H9 (cell line): ENCODE data around the gene N4BP2L1. TPM values are rescaled to one million over a fixed set of nuclear protein-coding genes. Genes with fewer than 3 reads are reported as not detected.

Experiments used
- DNase-seq: peaks from one replicate; pipeline ENCODE4 v3.0.0-alpha.2; 2017
- H2AFZ ChIP-seq: one replicate; pipeline ENCODE4 v1.6.1; 2013; ENCODE audit warnings: mild to moderate bottlenecking, low read length, control low read depth, moderate library complexity
- H2AK5ac ChIP-seq: 2 replicates; pipeline ENCODE4 v1.6.1; 2013; ENCODE audit warnings: low read length, control low read depth, mixed read lengths; ENCODE audit not compliant: insufficient read length
- H2BK120ac ChIP-seq: one replicate; pipeline ENCODE4 v1.6.1; 2013; ENCODE audit warnings: low read depth, mild to moderate bottlenecking, low read length, control low read depth, inconsistent platforms; ENCODE audit not compliant: poor library complexity, severe bottlenecking
- H2BK12ac ChIP-seq: 2 replicates; pipeline ENCODE4 v1.6.1; 2013; ENCODE audit warnings: low read length, control low read depth, mixed read lengths, low read depth; ENCODE audit not compliant: insufficient read length
- H2BK15ac ChIP-seq: 2 replicates; pipeline ENCODE4 v1.6.1; 2013; ENCODE audit warnings: low read depth, low read length, control low read depth
- H2BK20ac ChIP-seq: one replicate; pipeline ENCODE4 v1.6.1; 2013; ENCODE audit warnings: low read depth, mild to moderate bottlenecking, low read length, control low read depth, inconsistent platforms; ENCODE audit not compliant: poor library complexity, severe bottlenecking
- H2BK5ac ChIP-seq: 2 replicates; pipeline ENCODE4 v1.6.1; 2013; ENCODE audit warnings: low read length, control low read depth, mixed read lengths; ENCODE audit not compliant: insufficient read length
- H3K14ac ChIP-seq: 2 replicates; pipeline ENCODE4 v1.6.1; 2013; ENCODE audit warnings: low read length, control low read depth; ENCODE audit not compliant: insufficient read depth
- H3K18ac ChIP-seq: 2 replicates; pipeline ENCODE4 v1.6.1; 2013; ENCODE audit warnings: low read depth, mild to moderate bottlenecking, mixed read lengths, low read length, control low read depth; ENCODE audit not compliant: insufficient read length
- H3K23ac ChIP-seq: 2 replicates; pipeline ENCODE4 v1.6.1; 2013; ENCODE audit warnings: low read length, control low read depth, mixed read lengths, low read depth; ENCODE audit not compliant: insufficient read length
- H3K23me2 ChIP-seq: 2 replicates; pipeline ENCODE4 v1.6.1; 2013; ENCODE audit warnings: low read depth, mild to moderate bottlenecking, mixed read lengths, low read length, control low read depth; ENCODE audit not compliant: insufficient read length, poor library complexity, severe bottlenecking
- H3K27ac ChIP-seq: 2 replicates; pipeline ENCODE4 v1.5.1; 2013; ENCODE audit warnings: low read length, control low read depth, mixed read lengths, low read depth; ENCODE audit not compliant: insufficient read length
- H3K27me3 ChIP-seq: 2 replicates; pipeline ENCODE4 v1.6.1; 2013; ENCODE audit warnings: low read length, control low read depth, inconsistent platforms; ENCODE audit not compliant: insufficient read depth
- H3K4ac ChIP-seq: 2 replicates; pipeline ENCODE4 v1.6.1; 2013; ENCODE audit warnings: low read depth, mild to moderate bottlenecking, control low read depth, inconsistent platforms, low read length, moderate library complexity
- H3K4me1 ChIP-seq: 2 replicates; pipeline ENCODE4 v1.6.1; 2013; ENCODE audit warnings: low read length, control low read depth, inconsistent platforms; ENCODE audit not compliant: insufficient read depth
- H3K4me2 ChIP-seq: 2 replicates; pipeline ENCODE4 v1.6.1; 2013; ENCODE audit warnings: low read length, control low read depth, mixed read lengths; ENCODE audit not compliant: insufficient read length, insufficient read depth
- H3K56ac ChIP-seq: 2 replicates; pipeline ENCODE4 v1.6.1; 2013; ENCODE audit warnings: low read depth, mild to moderate bottlenecking, mixed read lengths, low read length, control low read depth; ENCODE audit not compliant: insufficient read length
- H3K79me1 ChIP-seq: 2 replicates; pipeline ENCODE4 v1.6.1; 2013; ENCODE audit warnings: low read depth, mild to moderate bottlenecking, moderate library complexity, low read length, control low read depth, inconsistent platforms; ENCODE audit not compliant: insufficient read depth, poor library complexity, severe bottlenecking
- H3K79me2 ChIP-seq: 2 replicates; pipeline ENCODE4 v1.6.1; 2013; ENCODE audit warnings: low read length, control low read depth, inconsistent platforms; ENCODE audit not compliant: insufficient read depth
- H3K9ac ChIP-seq: 2 replicates; pipeline ENCODE4 v1.6.1; 2013; ENCODE audit warnings: low read length, control low read depth, mixed read lengths; ENCODE audit not compliant: insufficient read length; ENCODE audit errors: extremely low read depth
- H3K9me3 ChIP-seq: one replicate; pipeline ENCODE4 v1.6.1; 2013; ENCODE audit warnings: low read depth, low read length, inconsistent platforms; ENCODE audit not compliant: control insufficient read depth
- H3T11ph ChIP-seq: one replicate; pipeline ENCODE4 v1.6.1; 2013; ENCODE audit warnings: mild to moderate bottlenecking, low read length, control low read depth, inconsistent platforms
- H4K20me1 ChIP-seq: one replicate; pipeline ENCODE4 v1.6.1; 2013; ENCODE audit not compliant: control insufficient read depth, insufficient read length, insufficient read depth
- H4K5ac ChIP-seq: 2 replicates; pipeline ENCODE4 v1.6.1; 2013; ENCODE audit warnings: low read depth, mild to moderate bottlenecking, mixed read lengths, low read length, control low read depth; ENCODE audit not compliant: insufficient read length
- H4K8ac ChIP-seq: replicated peaks from 2 replicates; pipeline ENCODE4 v1.6.1; 2013; ENCODE audit warnings: low read length, control low read depth, mixed read lengths, low read depth; ENCODE audit not compliant: insufficient read length
- H4K91ac ChIP-seq: 2 replicates; pipeline ENCODE4 v1.6.1; 2013; ENCODE audit warnings: low read depth, mild to moderate bottlenecking, moderate library complexity, mixed read lengths, low read length, control low read depth; ENCODE audit not compliant: insufficient read length
- H3K27ac Mint-ChIP-seq, 3 experiments: 2 replicates in 2 of 3; 3 replicates in 1 of 3; pipeline ENCODE4 v1.8.0; 2020 to 2021; ENCODE audit warnings: mixed read lengths in 3 of 3, mild to moderate bottlenecking in 1 of 3, moderate library complexity in 1 of 3
- H3K27me3 Mint-ChIP-seq: 2 replicates; pipeline ENCODE4 v1.8.0; 2021; ENCODE audit warnings: low read depth, mild to moderate bottlenecking, moderate library complexity, mixed read lengths
- H3K36me3 Mint-ChIP-seq, 3 experiments: 2 replicates in 2 of 3; 3 replicates in 1 of 3; pipeline ENCODE4 v1.8.0; 2020 to 2021; ENCODE audit warnings: low read depth in 3 of 3, mixed read lengths in 3 of 3; ENCODE audit not compliant: insufficient read depth in 1 of 3
- H3K4me1 Mint-ChIP-seq, 2 experiments: 2 replicates each; pipeline ENCODE4 v1.8.0; 2020; ENCODE audit warnings: mixed read lengths in 2 of 2
- H3K4me3 Mint-ChIP-seq, 2 experiments: 2 replicates in 1 of 2; 3 replicates in 1 of 2; pipeline ENCODE4 v1.8.0; 2020 to 2021; ENCODE audit warnings: mild to moderate bottlenecking in 2 of 2, mixed read lengths in 2 of 2, moderate library complexity in 1 of 2
- H3K9me3 Mint-ChIP-seq, 2 experiments: 2 replicates in 1 of 2; 3 replicates in 1 of 2; pipeline ENCODE4 v1.8.0; 2020; ENCODE audit warnings: mild to moderate bottlenecking in 2 of 2, mixed read lengths in 2 of 2, moderate library complexity in 1 of 2
- CTCF ChIP-seq: fragments of 200-600 bp; sonication (generic); conservative IDR thresholded peaks from 3 replicates; pipeline ENCODE4 v1.8.0; 2021; ENCODE audit warnings: antibody characterized with exemption, mild to moderate bottlenecking
- WGBS: extraction: QIAGEN DNeasy Blood & Tissue Kit; methylation state at CpG from one replicate; pipeline ENCODE4 v1.1.7; 2013; ENCODE audit warnings: missing lambda C conversion rate, low lambda C conversion rate, mixed read lengths; ENCODE audit not compliant: insufficient read length; ENCODE audit errors: extremely low coverage; 5-methylcytosine and 5-hydroxymethylcytosine counted together
- total RNA-seq: library from RNA; stranded (reverse); gene quantifications from 2 replicates; pipeline ENCODE4 v1.2.1, GENCODE V29; 2021

The N4BP2L1 gene
- total RNA-seq, 1 experiment from 2014 or later = 1.5 TPM

GRCh38 chr13:32474999-32475792, 47.3 kb upstream of the N4BP2L1 start:
- H4K8ac ChIP-seq = no peak overlapping the region
- no peak overlapping the region for H2AK5ac ChIP-seq
- no peak overlapping the region for H2BK12ac ChIP-seq
- H3T11ph ChIP-seq = no peak overlapping the region
- no peak overlapping the region for H2BK5ac ChIP-seq
- H3K4me1 ChIP-seq = no peaks in the 10 kb centered on the region
- Mint-ChIP-seq H3K36me3 (no peaks in the 10 kb centered on the region), H3K27ac (no peak overlapping the region), H3K4me1 (peaks cover 0 to 4% of the 10 kb centered on the region in 2 experiments; a peak in 1 of 4 replicates), H3K9me3 (no peaks in the 10 kb centered on the region), H3K4me3 (no peak overlapping the region), H3K27me3 (no peaks in the 10 kb centered on the region)
- WGBS = no CpG with 5 or more reads among the region's 10 CpGs
- no peak overlapping the region for H4K91ac ChIP-seq
- no peak overlapping the region for H2AFZ ChIP-seq
- no peaks in the 10 kb centered on the region for H3K23me2 ChIP-seq
- no peaks in the 10 kb centered on the region for H3K27me3 ChIP-seq
- no peak overlapping the region for H3K4ac ChIP-seq
- H2BK120ac ChIP-seq = no peak overlapping the region
- no peak overlapping the region for H2BK15ac ChIP-seq
- no peak overlapping the region for H3K9ac ChIP-seq
- H3K4me2 ChIP-seq = no peak overlapping the region
- TF ChIP-seq CTCF = no peak
- H3K9me3 ChIP-seq = no peaks in the 10 kb centered on the region
- H3K56ac ChIP-seq = no peak overlapping the region
- DNase-seq = no peak
- H2BK20ac ChIP-seq = no peak overlapping the region
- H4K5ac ChIP-seq = no peak overlapping the region
- H4K20me1 ChIP-seq = no peaks in the 10 kb centered on the region
- no peak overlapping the region for H3K23ac ChIP-seq
- no peak overlapping the region for H3K18ac ChIP-seq
- H3K79me1 ChIP-seq = no peaks in the 10 kb centered on the region
- H3K27ac ChIP-seq = no peak overlapping the region
- no peaks in the 10 kb centered on the region for H3K79me2 ChIP-seq
- H3K14ac ChIP-seq = no peak overlapping the region
